ENCODE results near the gene CHAD. TPM values are rescaled to one million over a fixed set of nuclear protein-coding genes. Genes with fewer than 3 reads are reported as not detected.

Gene CHAD
- not detected in 2 replicates for total RNA-seq (2014; rRNA removed; shearing (Covaris generic))

DNA sequence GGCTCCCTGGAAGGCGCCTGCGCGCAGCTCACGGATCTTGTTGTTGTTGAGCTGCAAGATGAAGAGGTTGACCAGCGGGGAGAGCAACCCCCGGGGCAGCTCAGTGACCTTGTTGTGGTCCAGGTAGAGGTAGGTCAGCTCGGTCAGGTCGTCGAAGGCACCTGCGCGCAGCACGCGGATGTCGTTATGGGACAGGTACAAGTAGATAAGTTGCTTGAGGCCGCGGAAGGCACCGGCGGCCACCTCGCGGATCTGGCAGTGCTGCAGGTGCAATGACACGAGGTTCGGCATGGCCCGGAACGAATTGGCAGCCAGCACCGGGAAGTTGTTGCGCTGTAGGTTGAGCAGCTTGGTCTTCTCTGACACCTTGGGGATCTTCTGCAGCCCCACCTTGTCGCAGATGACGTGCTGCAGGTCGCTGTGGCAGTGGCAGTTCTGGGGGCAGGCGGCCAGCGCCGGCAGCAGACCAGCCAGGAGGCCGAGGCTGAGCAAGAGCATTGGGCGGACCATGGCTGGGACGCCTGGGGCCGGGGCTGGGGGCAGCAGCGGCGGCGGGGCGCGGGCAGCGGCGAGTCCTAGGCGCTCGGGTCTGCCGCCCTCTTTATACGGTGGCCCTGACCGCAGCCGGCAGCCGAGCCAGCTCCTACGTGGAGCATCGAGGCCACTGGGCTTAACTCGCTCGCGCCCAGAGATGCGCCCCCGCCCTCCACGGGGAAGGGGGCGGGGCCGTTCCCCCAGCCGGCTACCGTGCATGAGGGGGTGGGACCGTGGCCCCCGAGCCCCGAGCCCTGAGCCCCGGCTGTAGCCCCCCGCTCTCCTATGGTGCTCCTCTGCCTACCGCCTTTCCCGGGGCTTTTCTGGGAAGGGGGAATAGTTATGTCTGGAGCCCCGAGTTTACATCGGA lies at the start of gene CHAD:
Gene CHAD (minus strand): TSS at position 577 of the 904 bp plus-strand sequence. CDS start 67 bp downstream, at position 510.
- DNase-seq (ENCODE audit: low read depth), result no peak

GRCh38 chr17:50517504-50518383 lies 49.1 kb upstream of the CHAD start:
- DNase-seq (ENCODE audit: low read depth), result no peak

- no peak for DNase-seq (ENCODE audit: low read depth)
Measured at GRCh38 chr17:50517011-50517410, 48.3 kb upstream of the CHAD start.

- no peak for DNase-seq (ENCODE audit: low read depth)
Measured at GRCh38 chr17:50514936-50515702, 46.4 kb upstream of the CHAD start.

DNA sequence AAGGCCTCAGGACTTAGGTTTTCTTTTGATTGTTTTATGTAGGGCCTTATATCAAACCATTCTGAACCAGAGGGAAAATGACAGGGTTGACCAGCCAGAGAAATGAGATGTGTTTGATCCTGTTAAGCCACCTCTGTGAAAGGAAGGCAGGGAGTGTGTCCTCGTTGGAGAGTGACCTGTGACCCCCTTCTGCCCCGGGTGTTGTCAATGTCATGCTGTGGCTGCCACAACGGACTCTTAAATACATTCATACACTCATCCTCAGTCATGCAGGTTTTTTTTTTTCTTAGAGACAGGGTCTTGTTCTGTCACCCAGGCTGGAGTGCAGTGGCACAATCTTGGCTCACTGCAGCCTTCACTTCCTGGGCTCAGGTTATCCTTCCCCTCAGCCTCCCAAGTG lies 45.7 kb upstream of the CHAD start:
- DNase-seq (ENCODE audit: low read depth), result no peak

- no peak for DNase-seq (ENCODE audit: low read depth)
Measured at GRCh38 chr17:50513495-50513894, 44.8 kb upstream of the CHAD start.

DNA sequence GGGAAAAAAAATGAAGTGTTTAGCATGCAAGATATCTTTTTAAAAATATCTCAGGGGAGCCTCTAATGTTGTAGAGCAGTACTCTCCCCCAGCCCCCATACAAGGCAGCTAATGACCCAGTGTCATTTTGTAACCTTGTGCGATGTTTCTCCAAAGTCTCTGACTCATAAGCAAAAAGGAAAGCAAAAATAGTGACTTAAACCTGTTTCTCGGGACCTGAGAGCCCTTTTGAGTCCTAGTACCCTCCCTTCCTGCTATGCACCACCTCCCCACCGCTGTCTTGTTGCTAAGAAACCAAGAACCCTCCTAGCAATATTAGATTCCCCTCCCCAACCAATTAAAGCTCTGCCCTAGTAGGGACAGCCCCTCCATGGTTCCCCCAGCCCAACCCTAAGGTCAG lies 42.4 kb upstream of the CHAD start:
- no peak for DNase-seq (ENCODE audit: low read depth)

DNA sequence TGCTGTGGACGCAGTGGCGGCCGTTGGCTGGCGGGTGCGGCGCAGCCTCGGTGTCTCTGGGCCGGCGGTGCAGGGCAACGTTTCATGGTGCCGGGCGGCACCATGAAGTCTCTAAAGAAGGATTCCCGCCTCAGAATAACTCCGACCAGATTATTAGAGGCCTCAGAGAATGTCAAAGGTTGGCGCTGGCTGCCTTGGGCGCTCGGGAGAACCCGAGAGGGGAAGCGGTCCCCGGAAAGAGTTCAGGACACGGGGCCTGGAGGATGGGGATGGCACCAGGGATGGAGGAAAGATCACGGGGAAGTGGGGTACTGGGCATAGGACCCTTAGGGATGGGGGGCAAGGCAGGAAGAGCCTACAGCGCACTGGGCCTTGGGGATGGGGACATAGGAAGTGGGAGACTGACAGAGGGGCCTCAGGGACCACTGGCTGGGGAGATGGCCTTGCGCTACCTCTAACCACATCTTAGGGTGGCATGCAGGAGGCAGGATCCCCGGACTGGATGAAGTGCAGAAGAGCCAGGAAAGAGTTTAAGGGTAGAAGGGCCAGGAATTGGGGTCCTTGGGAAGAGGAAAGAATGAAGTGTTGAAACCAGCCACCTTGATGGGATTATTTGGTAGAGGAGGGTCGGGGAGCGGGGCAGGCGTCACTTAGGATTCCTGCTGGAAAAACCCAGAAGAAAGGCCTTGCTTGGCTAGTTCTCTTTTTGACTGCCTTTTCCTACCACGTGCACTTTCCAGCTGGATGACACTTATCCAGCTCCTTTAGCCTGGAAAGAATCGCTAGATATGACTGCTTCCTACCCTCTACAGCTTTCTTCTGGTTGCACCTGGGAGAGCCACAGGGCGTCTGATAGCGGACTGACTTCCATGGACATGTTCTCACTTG lies 40.1 kb upstream of the CHAD start:
- no peak for DNase-seq (ENCODE audit: low read depth)

DNA sequence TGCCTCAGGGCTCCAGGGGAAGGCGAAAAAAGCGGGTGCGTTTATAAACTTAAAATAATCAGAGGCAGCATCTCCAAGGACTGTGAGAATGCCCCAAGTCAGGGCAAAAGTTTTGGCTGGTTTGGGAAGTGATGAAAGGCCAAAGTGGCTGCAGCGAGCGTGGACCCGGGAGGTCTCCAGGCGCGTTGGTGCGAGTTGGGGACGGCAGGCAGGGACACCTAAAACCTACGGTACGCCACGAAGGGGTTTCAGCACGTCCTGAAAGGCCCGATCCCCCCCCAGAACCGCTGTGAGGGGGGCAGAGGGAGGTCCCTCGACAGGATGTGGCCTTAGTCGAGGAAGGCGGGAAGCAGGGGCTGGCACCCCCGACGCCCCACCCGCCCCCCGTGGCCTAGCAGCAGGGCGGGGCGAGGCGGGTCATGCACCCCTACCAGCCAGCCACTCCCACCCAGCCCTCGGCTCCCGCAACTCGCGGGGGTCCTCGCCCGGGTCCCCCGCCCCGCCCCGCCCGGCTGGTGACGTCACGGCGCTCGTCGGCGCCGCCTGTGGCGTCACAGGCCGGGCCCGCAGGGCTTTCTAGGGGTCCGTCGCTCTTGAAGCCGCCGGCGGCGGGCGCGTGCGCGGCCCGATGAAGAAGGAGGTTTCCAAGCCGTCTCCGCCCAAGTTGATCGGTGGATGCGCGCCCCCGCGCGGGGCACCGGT lies 39.3 kb upstream of the CHAD start, which contains the start of gene MYCBPAP:
Gene MYCBPAP (plus strand): TSS at position 569 of the 702 bp plus-strand sequence. CDS start 236 bp downstream, outside the sequence.
- DNase-seq (ENCODE audit: low read depth), result peak; percentile 76

GRCh38 chr17:50506298-50506697 lies 37.6 kb upstream of the CHAD start:
- no peak for DNase-seq (ENCODE audit: low read depth)

DNA sequence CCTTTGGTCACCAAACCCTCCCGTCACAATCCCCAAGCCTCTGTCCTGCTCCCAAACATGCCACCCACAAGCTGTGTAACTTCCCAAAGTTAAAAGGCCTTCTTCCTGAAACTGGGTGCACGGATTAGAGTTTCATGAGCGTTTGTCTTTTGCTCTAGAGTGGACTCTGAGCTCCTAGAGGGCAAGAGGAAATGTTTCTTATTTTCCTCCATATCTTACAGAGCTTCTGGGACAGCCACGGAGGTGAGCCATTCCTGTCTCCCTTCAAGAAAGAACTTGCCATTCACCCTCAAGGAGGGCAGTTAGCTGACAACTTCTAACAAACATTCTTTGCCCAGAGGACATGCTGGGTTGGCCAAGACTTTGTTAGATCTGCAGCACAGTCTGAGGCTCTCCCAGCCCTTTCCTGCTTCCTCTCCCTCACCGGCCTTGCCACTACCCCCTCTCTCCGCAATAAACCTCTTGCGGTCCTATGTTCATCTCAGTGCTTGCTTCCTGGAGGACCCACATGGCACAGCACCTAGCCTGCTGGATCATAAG lies 37.0 kb upstream of the CHAD start:
- DNase-seq (ENCODE audit: low read depth), result no peak

- DNase-seq (ENCODE audit: low read depth), result no peak
Measured at GRCh38 chr17:50502301-50502990, 33.8 kb upstream of the CHAD start.

- DNase-seq (ENCODE audit: low read depth), result no peak
Measured at GRCh38 chr17:50501054-50501453, 32.4 kb upstream of the CHAD start.

- no peak for DNase-seq (ENCODE audit: low read depth)
Measured at GRCh38 chr17:50499721-50500120, 31.0 kb upstream of the CHAD start.

DNA sequence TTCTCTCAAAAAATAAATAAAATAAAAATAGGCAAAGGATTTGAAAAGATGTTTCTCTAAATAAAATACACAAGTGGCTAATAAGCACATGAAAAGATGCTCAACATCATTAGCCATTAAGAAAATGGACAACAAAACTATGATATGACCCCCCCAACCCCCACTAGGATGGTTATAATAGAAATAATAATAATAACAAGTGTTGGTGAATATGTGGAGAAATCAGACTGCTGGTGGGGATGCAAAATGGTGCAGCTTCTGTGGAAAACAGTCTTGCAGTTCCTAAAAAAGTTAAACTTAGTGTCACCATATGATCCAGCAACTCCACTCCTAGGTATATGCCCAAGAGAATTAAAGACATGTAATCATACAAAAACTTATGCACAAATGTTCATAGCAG lies 30.6 kb upstream of the CHAD start:
- no peak for DNase-seq (ENCODE audit: low read depth)

DNA sequence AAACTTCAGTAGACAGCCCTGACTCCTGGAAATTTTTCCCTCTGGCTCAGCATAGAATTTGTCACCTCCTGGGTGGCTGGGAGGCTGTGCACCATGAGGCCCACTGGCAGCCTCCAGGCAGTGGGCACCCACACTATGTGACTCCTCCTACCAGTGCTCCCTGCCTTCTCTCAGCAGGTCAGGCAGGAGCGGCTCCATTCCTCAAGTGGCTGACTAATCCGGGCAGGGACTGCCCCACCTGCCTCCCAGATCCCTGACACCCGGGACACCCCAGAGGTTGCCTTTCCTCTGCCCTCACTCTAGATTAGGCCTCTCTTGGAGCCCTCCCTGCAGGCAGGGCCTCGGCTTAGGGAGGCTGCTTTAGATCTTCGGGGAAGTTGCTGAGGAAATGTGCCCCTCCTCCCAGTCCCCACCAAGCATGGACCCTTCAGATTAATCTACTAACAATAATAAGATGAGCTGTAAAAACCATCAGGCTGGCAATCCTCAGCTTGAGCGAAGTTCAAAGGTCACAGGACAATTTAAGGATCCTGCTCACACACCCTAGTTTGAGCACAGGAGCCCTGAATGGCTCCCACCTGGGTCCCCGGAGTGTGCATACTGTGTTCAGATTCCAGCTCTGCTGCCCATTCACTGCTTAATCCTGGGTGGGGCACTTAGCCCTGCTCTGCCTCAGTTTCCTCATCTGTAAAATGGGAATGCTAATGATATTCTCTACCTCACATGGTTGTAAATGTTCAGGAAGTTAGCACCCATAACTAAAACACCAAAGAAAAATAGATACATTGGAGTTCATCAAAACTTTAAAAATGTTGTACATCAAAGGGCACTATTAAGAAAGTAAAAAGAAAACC lies 29.6 kb upstream of the CHAD start:
- DNase-seq (ENCODE audit: low read depth), result no peak

DNA sequence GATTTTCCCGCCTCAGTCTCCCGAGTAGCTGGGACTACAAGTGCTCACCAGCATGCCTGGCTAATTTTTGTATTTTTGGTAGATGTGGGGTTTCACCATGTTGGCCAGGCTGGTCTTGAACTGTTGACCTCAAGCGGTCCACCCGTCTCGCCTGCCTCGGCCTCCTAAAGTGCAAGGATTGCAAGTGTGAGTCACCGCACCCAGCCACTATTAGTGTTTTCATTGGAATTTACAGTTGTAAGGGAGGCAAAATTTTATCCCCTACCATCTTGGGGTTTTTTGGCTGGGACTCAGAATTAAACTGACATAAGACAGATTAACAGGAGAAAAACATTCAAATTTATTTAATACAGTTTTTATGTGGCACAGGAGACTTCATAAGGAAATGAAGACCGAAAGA lies 27.2 kb upstream of the CHAD start:
- DNase-seq (ENCODE audit: low read depth), result no peak

GRCh38 chr17:50495217-50495823 lies 26.6 kb upstream of the CHAD start:
- DNase-seq (ENCODE audit: low read depth), result no peak
